DND-41 (cell line): ENCODE results near the gene TAF4.

Source experiments
- ATAC-seq: fragments of 200-7000 bp; cut with Tn5 transposase; 3 replicates; pipeline ENCODE4 v1.9.1; 2021; ENCODE audit warnings: low read depth; ENCODE audit not compliant: insufficient read depth
- DNase-seq: peaks from one replicate; pipeline ENCODE4 v3.0.0-alpha.2; 2020
- H2AFZ ChIP-seq: 2 replicates; pipeline ENCODE4 v1.6.0; 2012; ENCODE audit warnings: low read depth, low read length
- H3K27ac ChIP-seq: 2 replicates; pipeline ENCODE4 v1.5.1; 2012; ENCODE audit warnings: low read length, inconsistent platforms
- H3K27me3 ChIP-seq: fragments of 200-600 bp; sonication (generic); 2 replicates; pipeline ENCODE4 v1.6.0; 2012; ENCODE audit warnings: low read length, mild to moderate bottlenecking, inconsistent platforms; ENCODE audit not compliant: insufficient read depth, poor library complexity
- H3K36me3 ChIP-seq: 2 replicates; pipeline ENCODE4 v1.5.1; 2012; ENCODE audit warnings: low read length, inconsistent platforms; ENCODE audit not compliant: insufficient read depth
- H3K4me1 ChIP-seq: 2 replicates; pipeline ENCODE4 v1.5.1; 2012; ENCODE audit warnings: mild to moderate bottlenecking, low read length; ENCODE audit not compliant: insufficient read depth
- H3K4me2 ChIP-seq: 2 replicates; pipeline ENCODE4 v1.6.0; 2012; ENCODE audit warnings: mild to moderate bottlenecking, moderate library complexity, low read length, inconsistent platforms; ENCODE audit not compliant: insufficient read depth
- H3K4me3 ChIP-seq, 2 experiments: fragments of 200-600 bp in 1 of 2; shearing (Covaris generic) in 1 of 2; 2 replicates each; pipeline ENCODE4 v1.5.1; 2012 to 2016; ENCODE audit warnings: inconsistent platforms in 2 of 2, low read length in 2 of 2, mild to moderate bottlenecking in 2 of 2, low read depth in 1 of 2, moderate library complexity in 1 of 2
- H3K79me2 ChIP-seq: 2 replicates; pipeline ENCODE4 v1.6.0; 2012; ENCODE audit warnings: low read length, inconsistent platforms; ENCODE audit not compliant: insufficient read depth
- H3K9ac ChIP-seq: 2 replicates; pipeline ENCODE4 v1.6.0; 2012; ENCODE audit warnings: low read depth, mild to moderate bottlenecking, inconsistent platforms, low read length, moderate library complexity
- H3K9me3 ChIP-seq: 2 replicates; pipeline ENCODE4 v1.5.1; 2012; ENCODE audit warnings: low read length, moderate library complexity, mild to moderate bottlenecking, inconsistent platforms; ENCODE audit not compliant: insufficient read depth, severe bottlenecking
- H4K20me1 ChIP-seq: 2 replicates; pipeline ENCODE4 v1.6.0; 2012; ENCODE audit warnings: low read length; ENCODE audit not compliant: insufficient read depth
- EZH2 ChIP-seq: IDR thresholded peaks from 3 replicates; pipeline ENCODE4 v1.6.1; 2012; ENCODE audit warnings: borderline replicate concordance, low read depth, mild to moderate bottlenecking, moderate library complexity, low read length, inconsistent platforms; ENCODE audit not compliant: severe bottlenecking
- TF ChIP-seq, protein P1 (sequence below): IDR thresholded peaks from 2 replicates; pipeline ENCODE4 v1.5.1; 2012; ENCODE audit warnings: borderline replicate concordance, low read length, moderate library complexity, mild to moderate bottlenecking; ENCODE audit not compliant: poor library complexity, severe bottlenecking; ENCODE audit errors: extremely low read depth

The TAF4 gene

DNA sequence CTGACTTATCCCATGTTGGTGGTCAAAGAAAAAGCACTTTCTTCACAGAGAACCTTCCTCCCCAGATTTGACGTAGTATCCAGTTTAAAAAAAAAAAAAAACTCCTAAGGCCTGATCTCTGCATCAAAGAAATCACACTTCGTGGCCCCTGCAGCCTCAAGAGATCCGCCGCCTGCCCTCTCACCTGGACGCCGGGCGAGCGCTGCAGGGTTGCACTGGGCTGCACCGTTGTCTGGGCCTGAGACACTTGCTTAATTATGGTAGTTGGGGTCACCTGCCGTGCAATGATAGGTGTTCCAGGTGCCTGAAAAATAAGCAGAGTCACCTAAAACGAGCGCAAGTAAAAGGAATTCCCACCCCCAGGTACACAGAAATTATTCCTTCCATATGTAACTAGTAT lies 53.0 kb downstream of the TAF4 start:
- H3K4me2 ChIP-seq, result no peak overlapping the region
- H2AFZ ChIP-seq, result no peak overlapping the region
- DNase-seq, result no peak
- peaks cover 70% of the 10 kb centered on the region for H3K36me3 ChIP-seq
- no peaks in the 10 kb centered on the region for H3K4me1 ChIP-seq
- H3K9ac ChIP-seq, result no peak overlapping the region
- no peak for ATAC-seq
- H3K9me3 ChIP-seq, result no peaks in the 10 kb centered on the region
- H4K20me1 ChIP-seq, result peaks cover 76% of the 10 kb centered on the region
- no peak overlapping the region for H3K27ac ChIP-seq
- H3K27me3 ChIP-seq, result no peaks in the 10 kb centered on the region
- TF ChIP-seq, protein P1, sequence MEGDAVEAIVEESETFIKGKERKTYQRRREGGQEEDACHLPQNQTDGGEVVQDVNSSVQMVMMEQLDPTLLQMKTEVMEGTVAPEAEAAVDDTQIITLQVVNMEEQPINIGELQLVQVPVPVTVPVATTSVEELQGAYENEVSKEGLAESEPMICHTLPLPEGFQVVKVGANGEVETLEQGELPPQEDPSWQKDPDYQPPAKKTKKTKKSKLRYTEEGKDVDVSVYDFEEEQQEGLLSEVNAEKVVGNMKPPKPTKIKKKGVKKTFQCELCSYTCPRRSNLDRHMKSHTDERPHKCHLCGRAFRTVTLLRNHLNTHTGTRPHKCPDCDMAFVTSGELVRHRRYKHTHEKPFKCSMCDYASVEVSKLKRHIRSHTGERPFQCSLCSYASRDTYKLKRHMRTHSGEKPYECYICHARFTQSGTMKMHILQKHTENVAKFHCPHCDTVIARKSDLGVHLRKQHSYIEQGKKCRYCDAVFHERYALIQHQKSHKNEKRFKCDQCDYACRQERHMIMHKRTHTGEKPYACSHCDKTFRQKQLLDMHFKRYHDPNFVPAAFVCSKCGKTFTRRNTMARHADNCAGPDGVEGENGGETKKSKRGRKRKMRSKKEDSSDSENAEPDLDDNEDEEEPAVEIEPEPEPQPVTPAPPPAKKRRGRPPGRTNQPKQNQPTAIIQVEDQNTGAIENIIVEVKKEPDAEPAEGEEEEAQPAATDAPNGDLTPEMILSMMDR, result no peak
- TF ChIP-seq EZH2, result no peak
- H3K4me3 ChIP-seq, result no peak overlapping the region
- peaks cover 55% of the 10 kb centered on the region for H3K79me2 ChIP-seq

DNA sequence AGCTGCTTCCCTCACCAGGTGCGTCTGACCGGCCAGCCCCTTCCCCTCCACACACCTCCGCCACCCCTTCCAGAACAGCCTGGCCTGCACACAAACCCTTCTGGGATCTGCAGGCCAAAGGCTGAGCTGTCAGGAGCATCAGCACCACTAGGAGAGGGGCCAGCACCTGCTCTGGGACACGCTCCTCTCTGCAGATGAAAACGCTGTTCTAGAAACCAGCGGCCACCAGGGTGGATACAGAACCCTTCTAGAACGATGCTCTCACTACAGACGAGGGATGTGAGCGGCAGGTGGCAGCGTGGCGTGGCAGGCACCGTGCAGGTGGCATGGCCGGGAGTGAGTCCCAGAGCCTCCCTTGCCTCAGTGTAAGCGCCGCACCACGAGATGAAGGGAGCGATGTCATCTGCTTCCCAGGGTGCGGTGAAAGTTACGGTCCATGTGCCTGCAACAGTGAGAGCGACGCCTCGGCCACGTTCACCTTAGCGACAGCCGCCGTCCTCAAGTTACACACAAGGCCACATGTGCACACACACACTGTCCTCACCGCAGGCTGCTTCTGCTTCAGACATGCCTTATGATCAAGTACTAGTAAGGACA lies 53.6 kb downstream of the TAF4 start:
- no peaks in the 10 kb centered on the region for H3K27me3 ChIP-seq
- no peak for TF ChIP-seq EZH2
- TF ChIP-seq, protein P1, result no peak
- H3K9ac ChIP-seq, result no peak overlapping the region
- no peak overlapping the region for H3K27ac ChIP-seq
- H3K4me3 ChIP-seq, result no peak overlapping the region
- DNase-seq (no peak), ATAC-seq (no peak)
- no peak overlapping the region for H3K4me2 ChIP-seq
- H3K36me3 ChIP-seq, result peaks cover 76% of the 10 kb centered on the region
- no peaks in the 10 kb centered on the region for H3K4me1 ChIP-seq
- no peak overlapping the region for H2AFZ ChIP-seq
- H4K20me1 ChIP-seq, result peaks cover 74% of the 10 kb centered on the region
- peaks cover 50% of the 10 kb centered on the region for H3K79me2 ChIP-seq
- H3K9me3 ChIP-seq, result no peaks in the 10 kb centered on the region

DNA sequence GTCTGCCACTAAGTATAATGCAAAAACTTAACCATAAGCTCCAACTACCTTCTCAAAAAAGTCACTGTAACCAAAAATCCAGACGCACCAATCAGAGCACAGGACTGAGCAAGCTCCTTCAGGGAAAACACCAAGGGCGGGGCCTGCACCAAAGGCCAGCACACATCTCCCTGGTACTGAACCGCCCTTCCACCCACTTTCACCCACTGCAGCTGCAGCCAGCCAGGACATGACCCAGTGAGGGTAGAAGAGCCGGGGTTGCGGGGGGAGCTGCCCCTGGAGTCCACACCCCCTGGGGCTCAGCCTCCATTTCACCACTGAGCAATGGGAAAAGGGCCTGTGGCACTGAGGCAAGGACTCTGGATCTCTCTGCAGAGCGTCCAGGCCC lies 54.3 kb downstream of the TAF4 start:
- no peak overlapping the region for H3K27ac ChIP-seq

More for the DNA sequence above, 54.3 kb downstream of the TAF4 start:
- H2AFZ ChIP-seq, result no peak overlapping the region
- H3K4me3 ChIP-seq, result no peak overlapping the region
- H3K27me3 ChIP-seq, result no peaks in the 10 kb centered on the region
- DNase-seq, result no peak
- TF ChIP-seq, protein P1, result no peak
- TF ChIP-seq EZH2, result no peak
- no peaks in the 10 kb centered on the region for H3K4me1 ChIP-seq
- H3K79me2 ChIP-seq, result peaks cover 44% of the 10 kb centered on the region
- H3K4me2 ChIP-seq, result no peak overlapping the region
- no peak overlapping the region for H3K9ac ChIP-seq
- peaks cover 68% of the 10 kb centered on the region for H4K20me1 ChIP-seq
- H3K9me3 ChIP-seq, result no peaks in the 10 kb centered on the region
- peaks cover 82% of the 10 kb centered on the region for H3K36me3 ChIP-seq
- ATAC-seq, result no peak
